ENCODE results near the gene CAPZA1. TPM values are rescaled to one million over a fixed set of nuclear protein-coding genes. Genes with fewer than 3 reads are reported as not detected.

Gene CAPZA1
- total RNA-seq, 1 experiment from 2014 or later = 273 TPM

- Histone ChIP-seq H3K36me3 (ENCODE audit: low read depth, low read length) (peaks cover 11% of the 10 kb centered on the region; the same call in 1 of the 2 replicates), H3K27ac (ENCODE audit: low read length) (no peak overlapping the region), H3K9me2 (replicated peaks; ENCODE audit: low read length) (no peaks in the 10 kb centered on the region), H3K9ac (ENCODE audit: low read length) (no peak overlapping the region), H4K20me1 (ENCODE audit: low read length) (no peaks in the 10 kb centered on the region), H3K4me2 (ENCODE audit: low read length) (no peak overlapping the region), H3K27me3 (ENCODE audit: low read length) (no peaks in the 10 kb centered on the region), H3K9me3 (ENCODE audit: low read length) (no peaks in the 10 kb centered on the region), H3K79me2 (ENCODE audit: low read length) (peaks cover 15% of the 10 kb centered on the region), H3F3A (ENCODE audit: low read length, unreplicated experiment) (no peaks in the 10 kb centered on the region), H2AFZ (ENCODE audit: low read length) (no peak overlapping the region), H3K4me3 (ENCODE audit: low read length) (no peak overlapping the region), H3K4me1 (ENCODE audit: insufficient read depth, low read length) (peaks cover 40% of the 10 kb centered on the region)
- BruUV-seq (replicated peaks) = no TSS peak
- intact Hi-C loops (cut with micrococcal nuclease) = no loop called here
- DNase-seq = no peak
- POLR2A ChIA-PET (ENCODE audit: unreplicated experiment) = no interaction called here
- no peak for TF ChIP-seq CTCF (conservative IDR thresholded peaks at IDR 0.05; ENCODE audit: low read depth, low read length)
- no peak for TF ChIP-seq EZH2 (IDR thresholded peaks at IDR 0.05; ENCODE audit: low read length, unreplicated experiment)
- no peak for TF ChIP-seq EZH2phosphoT487 (IDR thresholded peaks at IDR 0.05; ENCODE audit: borderline replicate concordance, low read length)
- ATAC-seq = no peak
- CTCF ChIA-PET = no interaction called here
These were observed 78.2 kb downstream of the CAPZA1 start for GRCh38 chr1:112697781-112698201.

- peaks cover 16% of the 10 kb centered on the region; the same call in 1 of the 2 replicates for H3K36me3 ChIP-seq (ENCODE audit: low read depth, low read length)
- H3K79me2 ChIP-seq (ENCODE audit: low read length) = peaks cover 23% of the 10 kb centered on the region
- H3K9ac ChIP-seq (ENCODE audit: low read length) = no peak overlapping the region
- POLR2A ChIA-PET (ENCODE audit: unreplicated experiment) = interaction anchor here (0.5 kb wide), 1 partner anchor 13 kb away, joined by 3 read pairs; no protein-coding TSS in a partner anchor
- peak; percentile 36 for DNase-seq
- peak; percentile 19; the same call in 1 of the 2 replicates for ATAC-seq
- H3K27me3 ChIP-seq (ENCODE audit: low read length) = no peaks in the 10 kb centered on the region
- H3K9me3 ChIP-seq (ENCODE audit: low read length) = no peaks in the 10 kb centered on the region
- intact Hi-C loops (cut with micrococcal nuclease) = no loop called here
- no peak overlapping the region for H3K4me2 ChIP-seq (ENCODE audit: low read length)
- no peak overlapping the region for H3K27ac ChIP-seq (ENCODE audit: low read length)
- H2AFZ ChIP-seq (ENCODE audit: low read length) = no peak overlapping the region
- BruUV-seq (replicated peaks) = no TSS peak
- H3F3A ChIP-seq (ENCODE audit: low read length, unreplicated experiment) = no peaks in the 10 kb centered on the region
- TF ChIP-seq EZH2phosphoT487 (IDR thresholded peaks at IDR 0.05; ENCODE audit: borderline replicate concordance, low read length) (no peak), CTCF (conservative IDR thresholded peaks at IDR 0.05; ENCODE audit: low read depth, low read length) (no peak), EZH2 (IDR thresholded peaks at IDR 0.05; ENCODE audit: low read length, unreplicated experiment) (no peak)
- no peaks in the 10 kb centered on the region for H4K20me1 ChIP-seq (ENCODE audit: low read length)
- H3K4me3 ChIP-seq (ENCODE audit: low read length) = no peak overlapping the region
- H3K4me1 ChIP-seq (ENCODE audit: insufficient read depth, low read length) = peaks cover 47% of the 10 kb centered on the region
- H3K9me2 ChIP-seq (replicated peaks; ENCODE audit: low read length) = no peaks in the 10 kb centered on the region
- CTCF ChIA-PET = no interaction called here
These were observed 79.0 kb downstream of the CAPZA1 start for GRCh38 chr1:112698366-112699310.

All from PC-3 (cell line).